ENCODE measurements around the gene C11orf65.

C11orf65 gene

GRCh38 chr11:108467091-108467823, at the start of gene C11orf65:
TSS of gene C11orf65 (minus strand) at chr11:108467529. CDS start at chr11:108461559, 5,970 bp downstream.
- peak; percentile 97 for DNase-seq

- no peak for DNase-seq
Observed at GRCh38 chr11:108516125-108516524, 48.8 kb upstream of the C11orf65 start.

- no peak for DNase-seq
Observed at GRCh38 chr11:108512708-108513107, 45.4 kb upstream of the C11orf65 start.

- no peak for DNase-seq
Observed at GRCh38 chr11:108511851-108512474, 44.6 kb upstream of the C11orf65 start.

- no peak for DNase-seq
Observed at GRCh38 chr11:108508653-108509593, 41.6 kb upstream of the C11orf65 start.

GRCh38 chr11:108501396-108501795, 34.1 kb upstream of the C11orf65 start:
- DNase-seq, result no peak

GRCh38 chr11:108500721-108501120, 33.4 kb upstream of the C11orf65 start:
- no peak for DNase-seq

GRCh38 chr11:108500169-108500568, 32.8 kb upstream of the C11orf65 start:
- DNase-seq, result no peak

GRCh38 chr11:108498816-108499408, 31.6 kb upstream of the C11orf65 start:
- DNase-seq, result no peak

GRCh38 chr11:108498046-108498815, 30.9 kb upstream of the C11orf65 start, which contains the start of gene POGLUT3:
TSS of gene POGLUT3 (minus strand) at chr11:108498384. CDS start at chr11:108498366, 18 bp downstream.
- DNase-seq, result peak; percentile 86

- peak; percentile 87 for DNase-seq
Observed at GRCh38 chr11:108497317-108498045, 30.2 kb upstream of the C11orf65 start.

GRCh38 chr11:108496643-108497256, 29.4 kb upstream of the C11orf65 start:
- no peak for DNase-seq

GRCh38 chr11:108495326-108495725, 28.0 kb upstream of the C11orf65 start:
- DNase-seq, result no peak

- no peak for DNase-seq
Observed at GRCh38 chr11:108494182-108494581, 26.9 kb upstream of the C11orf65 start.

GRCh38 chr11:108491936-108492335, 24.6 kb upstream of the C11orf65 start:
- no peak for DNase-seq

- no peak for DNase-seq
Observed at GRCh38 chr11:108486828-108487227, 19.5 kb upstream of the C11orf65 start.

GRCh38 chr11:108486331-108486730, 19.0 kb upstream of the C11orf65 start:
- DNase-seq, result no peak

GRCh38 chr11:108483163-108483562, 15.8 kb upstream of the C11orf65 start:
- DNase-seq, result no peak

GRCh38 chr11:108474664-108475463, 7.5 kb upstream of the C11orf65 start:
- no peak for DNase-seq

GRCh38 chr11:108472681-108473080, 5.4 kb upstream of the C11orf65 start:
- no peak for DNase-seq
